NCI-H226 (cell line): Measurements from ENCODE around the gene ADCY4.
"Not testable (repeated sequence)": the region's sequence is repeated elsewhere in the genome, so short reads cannot be mapped to it uniquely, and the experiment has no call there.

Experiments
- DNase-seq: peaks from one replicate; pipeline ENCODE4 v3.0.0-alpha.2; 2015

The ADCY4 gene

GRCh38 chr14:24366721-24367513 lies 32.0 kb upstream of the ADCY4 start:
- DNase-seq: peak; percentile 13

GRCh38 chr14:24366413-24366720 lies 31.5 kb upstream of the ADCY4 start:
- no peak for DNase-seq

GRCh38 chr14:24365600-24366412 lies 30.9 kb upstream of the ADCY4 start:
- peak; percentile 71 for DNase-seq

- DNase-seq: no peak
These were observed 30.0 kb upstream of the ADCY4 start for GRCh38 chr14:24364841-24365240.

- DNase-seq: no peak
These were observed 28.5 kb upstream of the ADCY4 start for GRCh38 chr14:24363401-24363800.

GRCh38 chr14:24362241-24362960 lies 27.5 kb upstream of the ADCY4 start:
- no peak for DNase-seq

- DNase-seq: no peak
These were observed 26.5 kb upstream of the ADCY4 start for GRCh38 chr14:24361326-24361725.

GRCh38 chr14:24360281-24360680 lies 25.4 kb upstream of the ADCY4 start:
- DNase-seq: no peak

GRCh38 chr14:24356208-24356607 lies 21.3 kb upstream of the ADCY4 start:
- no peak for DNase-seq

GRCh38 chr14:24355009-24355408 lies 20.1 kb upstream of the ADCY4 start:
- no peak for DNase-seq

GRCh38 chr14:24354482-24354825 lies 19.6 kb upstream of the ADCY4 start:
- DNase-seq: not testable (repeated sequence)

- peak; percentile 30 for DNase-seq
These were observed 18.9 kb upstream of the ADCY4 start for GRCh38 chr14:24353559-24354481.

GRCh38 chr14:24351517-24351916 lies 16.6 kb upstream of the ADCY4 start:
- DNase-seq: no peak

- no peak for DNase-seq
These were observed 14.9 kb upstream of the ADCY4 start for GRCh38 chr14:24349742-24350141.

GRCh38 chr14:24348186-24348585 lies 13.3 kb upstream of the ADCY4 start:
- no peak for DNase-seq

- no peak for DNase-seq
These were observed 12.3 kb upstream of the ADCY4 start for GRCh38 chr14:24347134-24347533.

GRCh38 chr14:24343795-24344660 lies 9.2 kb upstream of the ADCY4 start:
- no peak for DNase-seq

- DNase-seq: no peak
These were observed 8.0 kb upstream of the ADCY4 start for GRCh38 chr14:24342889-24343288.

- DNase-seq: no peak
These were observed 5.7 kb upstream of the ADCY4 start for GRCh38 chr14:24340606-24341005.

- DNase-seq: no peak
These were observed 4.6 kb upstream of the ADCY4 start, which contains the start of gene RIPK3 for GRCh38 chr14:24339284-24340151. RIPK3 (minus strand) TSS chr14:24339991; CDS start chr14:24339826, 165 bp downstream.

GRCh38 chr14:24338843-24339242 lies 4.0 kb upstream of the ADCY4 start:
- no peak for DNase-seq
